GM23338 (cell line): Measurements from ENCODE around the gene PIK3IP1. TPM values are rescaled to one million over a fixed set of nuclear protein-coding genes. Genes with fewer than 3 reads are reported as not detected.

ENCODE experiments used
- ATAC-seq: fragments of 200-7000 bp; cut with Tn5 transposase; 3 replicates; pipeline ENCODE4 v1.9.1; 2020
- DNase-seq: peaks from one replicate; pipeline ENCODE4 v3.0.0-alpha.2; 2015; ENCODE audit warnings: low spot score
- H2AFZ ChIP-seq: fragments of 200-600 bp; sonication (generic); 2 replicates; pipeline ENCODE4 v1.8.0; 2016; ENCODE audit warnings: antibody characterized with exemption, mild to moderate bottlenecking, moderate library complexity
- H3F3A ChIP-seq: fragments of 200-600 bp; sonication (generic); replicated peaks from 2 replicates; pipeline ENCODE4 v1.8.0; 2017; ENCODE audit warnings: antibody characterized with exemption, mixed run types, low read depth
- H3K27ac ChIP-seq: fragments of 200-600 bp; sonication (generic); 2 replicates; pipeline ENCODE4 v1.6.1; 2016; ENCODE audit warnings: low read depth
- H3K27me3 ChIP-seq: fragments of 200-600 bp; sonication (generic); 2 replicates; pipeline ENCODE4 v1.8.0; 2016; ENCODE audit warnings: mild to moderate bottlenecking, mixed run types, moderate library complexity; ENCODE audit not compliant: insufficient read depth
- H3K36me3 ChIP-seq: fragments of 200-600 bp; sonication (generic); 2 replicates; pipeline ENCODE4 v1.8.0; 2016; ENCODE audit warnings: mild to moderate bottlenecking; ENCODE audit not compliant: insufficient read depth
- H3K4me1 ChIP-seq: fragments of 200-600 bp; sonication (generic); 2 replicates; pipeline ENCODE4 v1.8.0; 2016; ENCODE audit warnings: mild to moderate bottlenecking, moderate library complexity; ENCODE audit not compliant: insufficient read depth
- H3K4me2 ChIP-seq: fragments of 200-600 bp; sonication (generic); 2 replicates; pipeline ENCODE4 v1.7.1; 2017; ENCODE audit warnings: mixed run types
- H3K4me3 ChIP-seq: fragments of 200-600 bp; sonication (generic); 2 replicates; pipeline ENCODE4 v1.6.1; 2016; ENCODE audit warnings: mixed run types
- H3K79me2 ChIP-seq: fragments of 200-600 bp; sonication (generic); replicated peaks from 2 replicates; pipeline ENCODE4 v1.8.0; 2017; ENCODE audit warnings: mild to moderate bottlenecking; ENCODE audit not compliant: insufficient read depth
- H3K9me2 ChIP-seq: fragments of 200-600 bp; sonication (generic); 2 replicates; pipeline ENCODE4 v1.8.0; 2017; ENCODE audit not compliant: insufficient read depth
- H4K20me1 ChIP-seq: fragments of 200-600 bp; sonication (generic); replicated peaks from 2 replicates; pipeline ENCODE4 v1.8.0; 2017; ENCODE audit warnings: mild to moderate bottlenecking; ENCODE audit not compliant: insufficient read depth
- H3K27ac Mint-ChIP-seq: 2 replicates; pipeline ENCODE4 v1.8.0; 2020; ENCODE audit warnings: inconsistent platforms, mild to moderate bottlenecking, moderate library complexity, mixed read lengths
- H3K27me3 Mint-ChIP-seq: 3 replicates; pipeline ENCODE4 v1.8.0; 2022; ENCODE audit warnings: low read depth, mild to moderate bottlenecking, moderate library complexity, mixed read lengths, inconsistent platforms; ENCODE audit not compliant: insufficient read depth, poor library complexity
- H3K36me3 Mint-ChIP-seq: 3 replicates; pipeline ENCODE4 v1.8.0; 2021; ENCODE audit warnings: low read depth, mild to moderate bottlenecking, inconsistent platforms, moderate library complexity, mixed read lengths
- H3K4me1 Mint-ChIP-seq: 3 replicates; pipeline ENCODE4 v1.8.0; 2020; ENCODE audit warnings: mild to moderate bottlenecking, inconsistent platforms, mixed read lengths
- H3K4me3 Mint-ChIP-seq: 3 replicates; pipeline ENCODE4 v1.8.0; 2021; ENCODE audit warnings: moderate library complexity, mild to moderate bottlenecking, inconsistent platforms, mixed read lengths
- H3K9me3 Mint-ChIP-seq: 3 replicates; pipeline ENCODE4 v1.8.0; 2020; ENCODE audit warnings: moderate library complexity, mild to moderate bottlenecking, inconsistent platforms, mixed read lengths
- CREB1 ChIP-seq: fragments of 250-450 bp; sonication (Bioruptor Pico); IDR thresholded peaks from 2 replicates; pipeline ENCODE4 v1.5.0; 2020; ENCODE audit warnings: low read depth, mild to moderate bottlenecking, moderate library complexity
- EZH2 ChIP-seq: fragments of 200-600 bp; sonication (generic); IDR thresholded peaks from one replicate; pipeline ENCODE4 v1.8.0; 2017; ENCODE audit warnings: antibody characterized with exemption, mild to moderate bottlenecking, low read depth; ENCODE audit not compliant: unreplicated experiment
- EZH2phosphoT487 ChIP-seq: fragments of 200-600 bp; sonication (generic); IDR thresholded peaks from one replicate; pipeline ENCODE4 v1.8.1; 2018; ENCODE audit warnings: antibody characterized with exemption; ENCODE audit not compliant: unreplicated experiment
- JUNB ChIP-seq: IDR thresholded peaks from one replicate; pipeline ENCODE4 v1.6.1; 2016; ENCODE audit warnings: antibody characterized with exemption; ENCODE audit not compliant: unreplicated experiment
- NANOG ChIP-seq: IDR thresholded peaks from 2 replicates; pipeline ENCODE4 v1.6.1; 2016; ENCODE audit warnings: antibody characterized with exemption, borderline replicate concordance
- POLR2AphosphoS5 ChIP-seq: IDR thresholded peaks from 2 replicates; pipeline ENCODE4 v1.6.1; 2016; ENCODE audit warnings: antibody characterized with exemption, low read depth
- STAT1 ChIP-seq: IDR thresholded peaks from one replicate; pipeline ENCODE4 v1.6.1; 2016; ENCODE audit warnings: antibody characterized with exemption; ENCODE audit not compliant: unreplicated experiment
- ZNF114 ChIP-seq: fragments of 250-450 bp; sonication (Bioruptor Pico); IDR thresholded peaks from 2 replicates; pipeline ENCODE4 v1.5.0; 2020; ENCODE audit warnings: mild to moderate bottlenecking, moderate library complexity
- ZNF331 ChIP-seq: fragments of 250-450 bp; sonication (Bioruptor Pico); IDR thresholded peaks from 2 replicates; pipeline ENCODE4 v1.5.0; 2020; ENCODE audit warnings: low read depth, mild to moderate bottlenecking, moderate library complexity
- polyA plus RNA-seq: library from polyadenylated mRNA; unstranded; fragments of >200 nt; fragmentation: Nextera tagmentation; extraction: Ambion mirVana; gene quantifications from 2 replicates; pipeline ENCODE4 v1.2.1, GENCODE V29; 2016
- total RNA-seq: library from RNA; depleted of rRNA; stranded (reverse); fragments of >200 nt; shearing (Covaris generic); gene quantifications from 2 replicates; pipeline ENCODE4 v1.2.3, GENCODE V29; 2014
- TF ChIP-seq, protein P1 (sequence below): IDR thresholded peaks from 2 replicates; pipeline ENCODE4 v1.6.1; 2016; ENCODE audit warnings: antibody characterized with exemption
- TF ChIP-seq, protein P2 (sequence below): fragments of 250-450 bp; sonication (Bioruptor Pico); IDR thresholded peaks from 2 replicates; pipeline ENCODE4 v1.5.0; 2020; ENCODE audit warnings: mild to moderate bottlenecking, moderate library complexity
- TF ChIP-seq, protein P3 (sequence below), 2 experiments: fragments of 200-600 bp in 1 of 2; sonication (generic) in 1 of 2; conservative IDR thresholded peaks; 2 replicates each; pipeline versions ENCODE4 v1.5.1 to v1.6.1; 2016 to 2017; ENCODE audit warnings: antibody characterized with exemption in 2 of 2, low read depth in 2 of 2, mild to moderate bottlenecking in 2 of 2, moderate library complexity in 1 of 2
- TF ChIP-seq, protein P4 (sequence below): IDR thresholded peaks from one replicate; pipeline ENCODE4 v1.6.1; 2018; ENCODE audit warnings: antibody characterized with exemption; ENCODE audit not compliant: unreplicated experiment

The PIK3IP1 gene
- total and polyA plus RNA-seq, 2 experiments from 2014 or later, result 1.1 to 2.2 TPM

DNA sequence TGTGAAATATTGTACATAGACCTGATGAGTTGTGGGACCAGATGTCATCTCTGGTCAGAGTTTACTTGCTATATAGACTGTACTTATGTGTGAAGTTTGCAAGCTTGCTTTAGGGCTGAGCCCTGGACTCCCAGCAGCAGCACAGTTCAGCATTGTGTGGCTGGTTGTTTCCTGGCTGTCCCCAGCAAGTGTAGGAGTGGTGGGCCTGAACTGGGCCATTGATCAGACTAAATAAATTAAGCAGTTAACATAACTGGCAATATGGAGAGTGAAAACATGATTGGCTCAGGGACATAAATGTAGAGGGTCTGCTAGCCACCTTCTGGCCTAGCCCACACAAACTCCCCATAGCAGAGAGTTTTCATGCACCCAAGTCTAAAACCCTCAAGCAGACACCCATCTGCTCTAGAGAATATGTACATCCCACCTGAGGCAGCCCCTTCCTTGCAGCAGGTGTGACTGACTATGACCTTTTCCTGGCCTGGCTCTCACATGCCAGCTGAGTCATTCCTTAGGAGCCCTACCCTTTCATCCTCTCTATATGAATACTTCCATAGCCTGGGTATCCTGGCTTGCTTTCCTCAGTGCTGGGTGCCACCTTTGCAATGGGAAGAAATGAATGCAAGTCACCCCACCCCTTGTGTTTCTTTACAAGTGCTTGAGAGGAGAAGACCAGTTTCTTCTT is 12.3 kb downstream of the PIK3IP1 start:
- peaks cover 22% of the 10 kb centered on the region for H3K36me3 Mint-ChIP-seq
- ATAC-seq, result no peak

More for the DNA sequence above, 12.3 kb downstream of the PIK3IP1 start:
- Histone ChIP-seq H2AFZ (no peak overlapping the region), H3K4me2 (no peak overlapping the region), H3K36me3 (peaks cover 14% of the 10 kb centered on the region), H3K4me1 (no peaks in the 10 kb centered on the region), H3K79me2 (no peaks in the 10 kb centered on the region), H4K20me1 (no peaks in the 10 kb centered on the region), H3K27me3 (no peaks in the 10 kb centered on the region), H3K9me2 (no peaks in the 10 kb centered on the region), H3K27ac (no peak overlapping the region), H3K4me3 (no peak overlapping the region), H3F3A (no peaks in the 10 kb centered on the region)
- no peak overlapping the region for H3K4me3 Mint-ChIP-seq
- H3K9me3 Mint-ChIP-seq, result no peaks in the 10 kb centered on the region
- H3K27ac Mint-ChIP-seq, result no peak overlapping the region; the same call in 1 of the 2 replicates
- DNase-seq, result no peak
- TF ChIP-seq EZH2phosphoT487 (no peak), NANOG (no peak), ZNF331 (CRISPR knock-in tag) (no peak), CREB1 (CRISPR knock-in tag) (no peak), ZNF114 (CRISPR knock-in tag) (no peak), EZH2 (no peak), JUNB (no peak), STAT1 (no peak), POLR2AphosphoS5 (no peak)
- TF ChIP-seq, protein P1, sequence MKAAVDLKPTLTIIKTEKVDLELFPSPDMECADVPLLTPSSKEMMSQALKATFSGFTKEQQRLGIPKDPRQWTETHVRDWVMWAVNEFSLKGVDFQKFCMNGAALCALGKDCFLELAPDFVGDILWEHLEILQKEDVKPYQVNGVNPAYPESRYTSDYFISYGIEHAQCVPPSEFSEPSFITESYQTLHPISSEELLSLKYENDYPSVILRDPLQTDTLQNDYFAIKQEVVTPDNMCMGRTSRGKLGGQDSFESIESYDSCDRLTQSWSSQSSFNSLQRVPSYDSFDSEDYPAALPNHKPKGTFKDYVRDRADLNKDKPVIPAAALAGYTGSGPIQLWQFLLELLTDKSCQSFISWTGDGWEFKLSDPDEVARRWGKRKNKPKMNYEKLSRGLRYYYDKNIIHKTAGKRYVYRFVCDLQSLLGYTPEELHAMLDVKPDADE, result no peak
- TF ChIP-seq, protein P2, sequence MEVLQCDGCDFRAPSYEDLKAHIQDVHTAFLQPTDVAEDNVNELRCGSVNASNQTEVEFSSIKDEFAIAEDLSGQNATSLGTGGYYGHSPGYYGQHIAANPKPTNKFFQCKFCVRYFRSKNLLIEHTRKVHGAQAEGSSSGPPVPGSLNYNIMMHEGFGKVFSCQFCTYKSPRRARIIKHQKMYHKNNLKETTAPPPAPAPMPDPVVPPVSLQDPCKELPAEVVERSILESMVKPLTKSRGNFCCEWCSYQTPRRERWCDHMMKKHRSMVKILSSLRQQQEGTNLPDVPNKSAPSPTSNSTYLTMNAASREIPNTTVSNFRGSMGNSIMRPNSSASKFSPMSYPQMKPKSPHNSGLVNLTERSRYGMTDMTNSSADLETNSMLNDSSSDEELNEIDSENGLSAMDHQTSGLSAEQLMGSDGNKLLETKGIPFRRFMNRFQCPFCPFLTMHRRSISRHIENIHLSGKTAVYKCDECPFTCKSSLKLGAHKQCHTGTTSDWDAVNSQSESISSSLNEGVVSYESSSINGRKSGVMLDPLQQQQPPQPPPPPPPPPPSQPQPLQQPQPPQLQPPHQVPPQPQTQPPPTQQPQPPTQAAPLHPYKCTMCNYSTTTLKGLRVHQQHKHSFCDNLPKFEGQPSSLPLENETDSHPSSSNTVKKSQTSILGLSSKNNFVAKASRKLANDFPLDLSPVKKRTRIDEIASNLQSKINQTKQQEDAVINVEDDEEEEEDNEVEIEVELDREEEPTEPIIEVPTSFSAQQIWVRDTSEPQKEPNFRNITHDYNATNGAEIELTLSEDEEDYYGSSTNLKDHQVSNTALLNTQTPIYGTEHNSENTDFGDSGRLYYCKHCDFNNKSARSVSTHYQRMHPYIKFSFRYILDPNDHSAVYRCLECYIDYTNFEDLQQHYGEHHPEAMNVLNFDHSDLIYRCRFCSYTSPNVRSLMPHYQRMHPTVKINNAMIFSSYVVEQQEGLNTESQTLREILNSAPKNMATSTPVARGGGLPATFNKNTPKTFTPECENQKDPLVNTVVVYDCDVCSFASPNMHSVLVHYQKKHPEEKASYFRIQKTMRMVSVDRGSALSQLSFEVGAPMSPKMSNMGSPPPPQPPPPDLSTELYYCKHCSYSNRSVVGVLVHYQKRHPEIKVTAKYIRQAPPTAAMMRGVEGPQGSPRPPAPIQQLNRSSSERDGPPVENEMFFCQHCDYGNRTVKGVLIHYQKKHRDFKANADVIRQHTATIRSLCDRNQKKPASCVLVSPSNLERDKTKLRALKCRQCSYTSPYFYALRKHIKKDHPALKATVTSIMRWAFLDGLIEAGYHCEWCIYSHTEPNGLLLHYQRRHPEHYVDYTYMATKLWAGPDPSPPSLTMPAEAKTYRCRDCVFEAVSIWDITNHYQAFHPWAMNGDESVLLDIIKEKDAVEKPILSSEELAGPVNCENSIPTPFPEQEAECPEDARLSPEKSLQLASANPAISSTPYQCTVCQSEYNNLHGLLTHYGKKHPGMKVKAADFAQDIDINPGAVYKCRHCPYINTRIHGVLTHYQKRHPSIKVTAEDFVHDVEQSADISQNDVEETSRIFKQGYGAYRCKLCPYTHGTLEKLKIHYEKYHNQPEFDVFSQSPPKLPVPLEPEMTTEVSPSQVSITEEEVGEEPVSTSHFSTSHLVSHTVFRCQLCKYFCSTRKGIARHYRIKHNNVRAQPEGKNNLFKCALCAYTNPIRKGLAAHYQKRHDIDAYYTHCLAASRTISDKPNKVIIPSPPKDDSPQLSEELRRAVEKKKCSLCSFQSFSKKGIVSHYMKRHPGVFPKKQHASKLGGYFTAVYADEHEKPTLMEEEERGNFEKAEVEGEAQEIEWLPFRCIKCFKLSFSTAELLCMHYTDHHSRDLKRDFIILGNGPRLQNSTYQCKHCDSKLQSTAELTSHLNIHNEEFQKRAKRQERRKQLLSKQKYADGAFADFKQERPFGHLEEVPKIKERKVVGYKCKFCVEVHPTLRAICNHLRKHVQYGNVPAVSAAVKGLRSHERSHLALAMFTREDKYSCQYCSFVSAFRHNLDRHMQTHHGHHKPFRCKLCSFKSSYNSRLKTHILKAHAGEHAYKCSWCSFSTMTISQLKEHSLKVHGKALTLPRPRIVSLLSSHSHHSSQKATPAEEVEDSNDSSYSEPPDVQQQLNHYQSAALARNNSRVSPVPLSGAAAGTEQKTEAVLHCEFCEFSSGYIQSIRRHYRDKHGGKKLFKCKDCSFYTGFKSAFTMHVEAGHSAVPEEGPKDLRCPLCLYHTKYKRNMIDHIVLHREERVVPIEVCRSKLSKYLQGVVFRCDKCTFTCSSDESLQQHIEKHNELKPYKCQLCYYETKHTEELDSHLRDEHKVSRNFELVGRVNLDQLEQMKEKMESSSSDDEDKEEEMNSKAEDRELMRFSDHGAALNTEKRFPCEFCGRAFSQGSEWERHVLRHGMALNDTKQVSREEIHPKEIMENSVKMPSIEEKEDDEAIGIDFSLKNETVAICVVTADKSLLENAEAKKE (CRISPR knock-in tag), result no peak
- TF ChIP-seq, protein P3, sequence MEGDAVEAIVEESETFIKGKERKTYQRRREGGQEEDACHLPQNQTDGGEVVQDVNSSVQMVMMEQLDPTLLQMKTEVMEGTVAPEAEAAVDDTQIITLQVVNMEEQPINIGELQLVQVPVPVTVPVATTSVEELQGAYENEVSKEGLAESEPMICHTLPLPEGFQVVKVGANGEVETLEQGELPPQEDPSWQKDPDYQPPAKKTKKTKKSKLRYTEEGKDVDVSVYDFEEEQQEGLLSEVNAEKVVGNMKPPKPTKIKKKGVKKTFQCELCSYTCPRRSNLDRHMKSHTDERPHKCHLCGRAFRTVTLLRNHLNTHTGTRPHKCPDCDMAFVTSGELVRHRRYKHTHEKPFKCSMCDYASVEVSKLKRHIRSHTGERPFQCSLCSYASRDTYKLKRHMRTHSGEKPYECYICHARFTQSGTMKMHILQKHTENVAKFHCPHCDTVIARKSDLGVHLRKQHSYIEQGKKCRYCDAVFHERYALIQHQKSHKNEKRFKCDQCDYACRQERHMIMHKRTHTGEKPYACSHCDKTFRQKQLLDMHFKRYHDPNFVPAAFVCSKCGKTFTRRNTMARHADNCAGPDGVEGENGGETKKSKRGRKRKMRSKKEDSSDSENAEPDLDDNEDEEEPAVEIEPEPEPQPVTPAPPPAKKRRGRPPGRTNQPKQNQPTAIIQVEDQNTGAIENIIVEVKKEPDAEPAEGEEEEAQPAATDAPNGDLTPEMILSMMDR (conservative IDR thresholded peaks at IDR 0.05; ENCODE audit: low read depth in 2 of 2), result no peak
- TF ChIP-seq, protein P4, sequence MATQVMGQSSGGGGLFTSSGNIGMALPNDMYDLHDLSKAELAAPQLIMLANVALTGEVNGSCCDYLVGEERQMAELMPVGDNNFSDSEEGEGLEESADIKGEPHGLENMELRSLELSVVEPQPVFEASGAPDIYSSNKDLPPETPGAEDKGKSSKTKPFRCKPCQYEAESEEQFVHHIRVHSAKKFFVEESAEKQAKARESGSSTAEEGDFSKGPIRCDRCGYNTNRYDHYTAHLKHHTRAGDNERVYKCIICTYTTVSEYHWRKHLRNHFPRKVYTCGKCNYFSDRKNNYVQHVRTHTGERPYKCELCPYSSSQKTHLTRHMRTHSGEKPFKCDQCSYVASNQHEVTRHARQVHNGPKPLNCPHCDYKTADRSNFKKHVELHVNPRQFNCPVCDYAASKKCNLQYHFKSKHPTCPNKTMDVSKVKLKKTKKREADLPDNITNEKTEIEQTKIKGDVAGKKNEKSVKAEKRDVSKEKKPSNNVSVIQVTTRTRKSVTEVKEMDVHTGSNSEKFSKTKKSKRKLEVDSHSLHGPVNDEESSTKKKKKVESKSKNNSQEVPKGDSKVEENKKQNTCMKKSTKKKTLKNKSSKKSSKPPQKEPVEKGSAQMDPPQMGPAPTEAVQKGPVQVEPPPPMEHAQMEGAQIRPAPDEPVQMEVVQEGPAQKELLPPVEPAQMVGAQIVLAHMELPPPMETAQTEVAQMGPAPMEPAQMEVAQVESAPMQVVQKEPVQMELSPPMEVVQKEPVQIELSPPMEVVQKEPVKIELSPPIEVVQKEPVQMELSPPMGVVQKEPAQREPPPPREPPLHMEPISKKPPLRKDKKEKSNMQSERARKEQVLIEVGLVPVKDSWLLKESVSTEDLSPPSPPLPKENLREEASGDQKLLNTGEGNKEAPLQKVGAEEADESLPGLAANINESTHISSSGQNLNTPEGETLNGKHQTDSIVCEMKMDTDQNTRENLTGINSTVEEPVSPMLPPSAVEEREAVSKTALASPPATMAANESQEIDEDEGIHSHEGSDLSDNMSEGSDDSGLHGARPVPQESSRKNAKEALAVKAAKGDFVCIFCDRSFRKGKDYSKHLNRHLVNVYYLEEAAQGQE, result no peak
- H3K27me3 Mint-ChIP-seq, result peaks cover 4% of the 10 kb centered on the region
- peaks cover 11% of the 10 kb centered on the region for H3K4me1 Mint-ChIP-seq
